Right ventricle myocardium inferior (tissue), 1 donor: ENCODE measurements around the gene RAD9A. TPM values are rescaled to one million over a fixed set of nuclear protein-coding genes. Genes with fewer than 3 reads are reported as not detected.

Experiments used
- ATAC-seq: fragments of 200-7000 bp; cut with Tn5 transposase; one replicate; pipeline ENCODE4 v1.9.1; 2020; ENCODE audit warnings: mild to moderate bottlenecking, moderate library complexity
- DNase-seq: peaks from one replicate; pipeline ENCODE4 v3.0.0; 2021; ENCODE audit errors: missing footprints
- intact Hi-C: fragments of 100-400 bp; cut with DNase I; formaldehyde crosslinking; loops from one replicate; pipeline ENCODE4 v1.11.0; 2022
- total RNA-seq: library from RNA; stranded (reverse); fragmentation: NEBNext Ultra II Directional; extraction: Animal tissue kit (Norgen Biotek cat#: 25700); gene quantifications from one replicate; pipeline ENCODE4 v1.2.1, GENCODE V29; 2021
- donor health status: DM: no; HTN: yes; CAD: no; lungs with severe emphysema.

RAD9A gene
- total RNA-seq, 1 donor from 2014 or later: 6.9 TPM

- intact Hi-C loops: no loop called here
- ATAC-seq (no peak), DNase-seq (no peak)
These were observed 35.9 kb upstream of the RAD9A start for GRCh38 chr11:67355794-67356386.

- DNase-seq (no peak), ATAC-seq (no peak)
- intact Hi-C loops: no loop called here
These were observed 35.4 kb upstream of the RAD9A start for GRCh38 chr11:67356387-67356863.

- ATAC-seq (no peak), DNase-seq (no peak)
- intact Hi-C loops: loop anchor here (1.0 kb wide), 1 partner anchor 25 kb away; no protein-coding TSS in a partner anchor
These were observed 34.8 kb upstream of the RAD9A start for GRCh38 chr11:67356864-67357561.

- intact Hi-C loops: loop anchor here (1.0 kb wide), 1 partner anchor 24 kb away; no protein-coding TSS in a partner anchor
- ATAC-seq: no peak
- DNase-seq: no peak
These were observed 33.7 kb upstream of the RAD9A start for GRCh38 chr11:67357831-67358670.

GRCh38 chr11:67364169-67364568, 27.6 kb upstream of the RAD9A start:
- intact Hi-C loops: no loop called here
- ATAC-seq: no peak
- DNase-seq: no peak

GRCh38 chr11:67364783-67365722, 26.7 kb upstream of the RAD9A start:
- ATAC-seq (no peak), DNase-seq (no peak)
- intact Hi-C loops: no loop called here

- ATAC-seq (no peak), DNase-seq (no peak)
- intact Hi-C loops: no loop called here
These were observed 25.9 kb upstream of the RAD9A start for GRCh38 chr11:67365736-67366444.

- DNase-seq (no peak), ATAC-seq (no peak)
- intact Hi-C loops: no loop called here
These were observed 25.2 kb upstream of the RAD9A start for GRCh38 chr11:67366546-67366945.

- intact Hi-C loops: no loop called here
- DNase-seq (no peak), ATAC-seq (no peak)
These were observed 24.6 kb upstream of the RAD9A start for GRCh38 chr11:67366961-67367760.

- intact Hi-C loops: no loop called here
- no peak for DNase-seq
- no peak for ATAC-seq
These were observed 24.0 kb upstream of the RAD9A start for GRCh38 chr11:67367761-67368227.

GRCh38 chr11:67368621-67369020, 23.2 kb upstream of the RAD9A start:
- intact Hi-C loops: no loop called here
- ATAC-seq: no peak
- DNase-seq: no peak

GRCh38 chr11:67369275-67369674, 22.5 kb upstream of the RAD9A start:
- no peak for ATAC-seq
- intact Hi-C loops: no loop called here
- no peak for DNase-seq

- intact Hi-C loops: no loop called here
- DNase-seq (no peak), ATAC-seq (no peak)
These were observed 21.9 kb upstream of the RAD9A start for GRCh38 chr11:67369801-67370284.

GRCh38 chr11:67370351-67371076, 21.3 kb upstream of the RAD9A start:
- intact Hi-C loops: no loop called here
- ATAC-seq (no peak), DNase-seq (no peak)

- no peak for DNase-seq
- intact Hi-C loops: no loop called here
- ATAC-seq: peak; percentile 16
These were observed 20.4 kb upstream of the RAD9A start for GRCh38 chr11:67371189-67371910.

GRCh38 chr11:67371911-67372320, 19.9 kb upstream of the RAD9A start:
- ATAC-seq: no peak
- DNase-seq: peak; percentile 56
- intact Hi-C loops: no loop called here
